ENCODE measurements around the gene EPS15.

Gene EPS15

GRCh38 chr1:51331206-51332100, 187.6 kb downstream of the EPS15 start:
- peak; percentile 75 for DNase-seq (ENCODE audit: low read depth)

DNA sequence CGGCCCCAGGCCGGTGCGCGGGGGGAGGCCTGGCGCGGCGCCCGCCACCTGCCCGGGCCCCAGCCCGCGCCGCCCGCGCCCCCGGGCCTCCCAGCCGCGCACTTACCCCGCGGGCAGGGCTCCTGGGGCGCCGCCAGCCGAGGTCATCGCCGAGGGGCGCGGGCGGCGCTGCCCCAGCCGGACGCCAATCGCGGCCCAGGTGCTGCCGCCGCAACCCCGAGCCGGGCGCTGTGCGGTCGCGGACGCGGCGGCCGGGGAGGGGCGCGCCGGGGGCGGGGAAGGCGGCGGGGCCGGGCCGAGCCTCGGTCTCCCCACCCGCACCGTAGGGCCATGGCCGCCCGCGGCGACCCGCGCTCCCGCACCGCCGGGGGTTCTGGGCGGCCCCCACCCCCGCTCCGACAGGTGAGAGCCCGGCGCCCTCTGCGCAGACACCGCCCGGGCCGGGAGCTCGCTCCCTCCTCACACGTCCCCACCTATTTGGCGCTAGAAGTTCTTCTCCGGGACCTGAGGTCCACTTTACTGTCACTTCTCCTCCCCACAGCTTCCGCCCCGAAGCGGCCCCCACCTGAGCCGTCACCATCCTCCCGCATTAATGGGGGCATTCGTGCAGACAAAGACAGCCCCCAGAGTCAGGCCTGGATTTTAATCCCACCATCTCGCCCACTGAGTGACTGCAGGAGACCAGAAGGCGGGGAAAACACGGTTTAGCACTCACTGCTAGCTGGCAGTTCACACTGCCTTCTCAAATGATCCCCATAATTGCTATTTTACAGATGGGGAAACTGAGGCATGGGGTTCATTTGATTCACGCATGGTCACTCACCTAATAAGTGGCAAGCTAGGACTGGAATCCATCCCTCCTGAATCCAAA, 188.5 kb downstream of the EPS15 start, which contains the start of gene TTC39A:
Gene TTC39A, minus strand, starts transcription at position 232 of the 871 bp plus-strand sequence. Its CDS starts 85 bp downstream, at position 147.
- DNase-seq (ENCODE audit: low read depth): no peak

DNA sequence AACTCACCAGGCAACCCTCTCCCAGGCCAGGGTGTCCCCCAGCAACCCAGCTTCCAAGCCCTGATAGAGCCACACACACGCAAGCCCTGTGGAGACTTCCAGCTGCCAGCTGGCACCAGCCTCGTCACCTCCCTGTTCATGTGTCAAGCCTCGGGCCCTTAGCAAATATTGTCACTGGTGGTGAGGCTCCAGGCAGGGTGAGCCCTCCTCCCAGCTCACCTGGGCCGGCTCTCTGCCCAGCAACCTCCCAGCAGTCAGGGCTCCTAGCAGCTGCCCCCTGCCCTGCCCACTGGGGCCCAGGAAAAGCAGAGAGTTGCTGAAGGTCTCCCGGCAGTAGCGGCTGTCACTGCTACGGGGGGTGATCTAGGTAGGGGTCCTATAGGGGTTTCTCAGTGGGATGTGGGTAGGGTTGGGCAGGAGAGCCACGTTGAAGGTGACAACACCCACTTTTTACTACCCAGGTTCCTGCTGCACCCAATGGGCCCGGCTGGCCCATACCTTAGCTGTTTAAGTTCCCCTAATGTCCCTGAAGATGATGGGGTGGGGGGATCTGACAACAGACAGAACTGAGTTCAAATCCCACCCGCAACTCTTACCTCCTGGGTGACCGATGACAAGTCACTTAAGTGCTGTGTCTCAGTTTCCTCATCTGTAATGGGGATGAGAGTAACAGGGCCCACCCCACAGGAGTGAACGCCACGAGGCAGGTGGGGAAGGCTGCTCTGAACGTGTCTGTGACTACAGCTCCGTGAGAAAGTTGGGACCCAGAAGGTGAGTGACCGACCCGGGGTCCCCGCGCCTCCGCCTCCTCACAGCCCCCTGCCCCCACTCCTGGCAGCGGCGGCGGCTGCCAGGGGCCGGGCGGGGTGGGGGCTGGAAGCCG, 189.4 kb downstream of the EPS15 start:
- DNase-seq (ENCODE audit: low read depth): no peak

GRCh38 chr1:51328926-51329325, 190.1 kb downstream of the EPS15 start:
- DNase-seq (ENCODE audit: low read depth): no peak

- DNase-seq (ENCODE audit: low read depth): peak; percentile 64
Observed at GRCh38 chr1:51328279-51328678, 190.8 kb downstream of the EPS15 start.

GRCh38 chr1:51327386-51327785, 191.7 kb downstream of the EPS15 start:
- peak; percentile 31 for DNase-seq (ENCODE audit: low read depth)

DNA sequence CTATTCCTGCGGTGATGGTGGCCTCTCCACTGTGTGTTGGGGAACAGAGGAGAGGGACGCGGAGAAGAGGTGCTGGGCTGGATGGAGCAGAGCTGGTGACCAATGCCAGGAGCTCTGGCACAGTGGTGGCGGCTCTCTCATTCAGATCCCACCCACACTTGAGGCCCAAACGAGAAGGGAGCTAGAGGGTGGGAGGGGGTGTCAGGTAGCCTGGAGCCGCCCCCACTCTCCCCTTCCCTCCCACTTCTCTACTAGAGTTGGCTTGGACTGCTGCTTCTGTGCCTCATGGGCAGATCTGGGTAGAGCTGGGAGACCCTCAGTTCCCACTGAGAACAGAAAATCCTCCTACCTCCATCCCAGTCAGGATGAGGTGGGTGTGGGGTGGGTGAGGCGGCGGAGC, 192.2 kb downstream of the EPS15 start:
- no peak for DNase-seq (ENCODE audit: low read depth)

GRCh38 chr1:51325878-51326755, 192.9 kb downstream of the EPS15 start:
- no peak for DNase-seq (ENCODE audit: low read depth)

DNA sequence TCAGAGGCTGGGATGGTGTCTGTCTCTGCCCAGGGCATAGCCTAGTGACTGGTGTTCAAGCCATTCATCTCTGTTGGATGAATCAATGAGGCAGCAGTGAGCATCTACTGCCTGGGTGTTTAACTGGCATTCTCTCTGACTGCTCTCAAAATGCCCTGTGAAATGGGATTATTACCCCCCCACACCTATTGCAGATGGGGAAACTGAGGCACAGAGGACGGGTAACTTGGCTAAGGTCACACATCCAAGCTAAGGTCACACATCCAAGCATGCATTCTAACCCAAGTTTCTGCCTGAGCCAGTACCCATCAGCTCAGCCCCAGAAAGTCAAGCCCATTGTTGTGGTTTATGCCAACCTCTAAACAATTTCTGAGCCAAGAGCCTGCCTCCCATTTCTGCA, 193.7 kb downstream of the EPS15 start:
- DNase-seq (ENCODE audit: low read depth): no peak

DNA sequence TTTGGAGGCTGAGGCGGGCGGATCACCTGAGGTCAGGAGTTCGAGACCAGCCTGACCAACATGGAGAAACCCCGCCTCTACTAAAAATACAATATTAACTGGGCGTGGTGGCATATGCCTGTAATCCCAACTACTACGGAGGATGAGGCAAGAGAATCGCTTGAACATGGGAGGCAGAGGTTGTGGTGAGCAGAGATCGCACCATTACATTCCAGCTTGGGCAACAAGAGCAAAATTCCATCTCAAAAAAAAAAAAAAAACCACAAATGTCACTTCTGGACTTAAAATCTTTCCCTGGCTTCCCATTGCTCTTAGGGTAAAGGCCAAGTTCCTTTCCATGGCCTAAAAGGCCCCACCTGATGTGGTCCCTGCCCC, 194.1 kb downstream of the EPS15 start:
- peak; percentile 30 for DNase-seq (ENCODE audit: low read depth)

DNA sequence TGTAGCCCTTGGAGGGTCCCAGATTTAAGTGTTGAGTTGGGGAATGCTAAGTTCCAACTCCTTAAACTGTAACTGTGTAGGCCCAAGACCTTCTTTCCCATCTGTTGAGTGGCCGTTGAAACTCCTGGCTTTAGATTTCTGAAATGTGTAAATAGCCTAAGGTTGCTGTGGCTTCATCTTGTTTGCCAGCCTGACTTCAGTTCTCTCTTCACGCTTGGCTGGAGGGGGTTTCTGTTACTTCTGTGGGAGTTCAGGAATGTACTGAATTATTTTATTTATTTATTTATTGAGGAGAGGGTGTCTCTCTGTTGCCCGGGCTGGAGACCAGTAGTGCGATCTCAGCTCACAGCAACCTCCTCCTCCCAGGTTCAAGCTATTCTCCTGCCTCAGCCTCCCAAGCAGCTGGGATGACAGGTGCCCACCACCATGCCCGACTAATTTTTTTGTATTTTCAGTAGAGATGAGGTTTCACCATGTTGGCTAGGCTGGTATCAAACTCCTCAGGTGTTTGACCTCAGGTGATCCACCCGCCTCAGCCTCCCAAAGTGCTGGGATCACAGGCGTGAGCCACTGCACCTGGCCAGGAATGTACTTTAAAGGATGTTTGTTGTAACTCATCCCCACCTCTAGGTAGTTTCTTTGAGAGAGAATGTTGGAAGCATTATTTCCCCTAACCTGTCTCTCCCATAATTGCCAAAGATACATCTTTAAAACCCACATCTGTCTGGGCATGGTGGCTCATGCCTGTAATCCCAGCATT, 194.6 kb downstream of the EPS15 start:
- no peak for DNase-seq (ENCODE audit: low read depth)

GRCh38 chr1:51323778-51324177, 195.3 kb downstream of the EPS15 start:
- DNase-seq (ENCODE audit: low read depth): no peak

DNA sequence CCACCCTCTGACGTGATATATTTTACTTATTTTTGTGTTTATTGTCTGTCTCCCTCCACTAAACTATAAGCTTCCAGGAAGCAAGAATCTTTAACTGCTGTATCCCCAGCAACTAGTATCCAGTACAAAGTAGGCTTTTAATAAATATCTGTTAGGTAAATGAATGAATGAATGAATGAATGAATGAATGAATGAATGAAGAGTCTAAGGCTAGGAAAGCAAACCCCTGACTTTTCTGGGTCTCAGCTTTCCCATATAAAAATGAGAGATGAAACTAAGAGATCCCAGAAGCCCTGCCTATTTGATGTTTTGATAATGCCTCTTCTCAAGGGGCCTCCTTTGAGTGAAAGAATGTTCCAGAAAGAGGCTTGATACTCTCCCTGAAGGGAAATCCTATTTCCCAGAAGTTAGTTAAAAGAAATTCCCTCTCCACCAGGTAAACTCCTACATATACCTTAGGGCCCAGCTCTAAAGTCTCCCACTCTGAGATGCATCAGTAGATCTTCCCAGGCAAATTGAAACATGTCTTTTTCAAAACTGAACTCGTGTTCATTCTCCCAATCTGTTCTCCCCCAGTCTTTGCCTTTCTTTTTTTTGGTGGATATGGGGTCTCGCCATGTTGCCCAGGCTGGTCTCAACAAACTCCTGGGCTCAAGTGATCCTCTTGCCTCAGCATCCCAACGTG, 196.5 kb downstream of the EPS15 start:
- DNase-seq (ENCODE audit: low read depth): no peak

DNA sequence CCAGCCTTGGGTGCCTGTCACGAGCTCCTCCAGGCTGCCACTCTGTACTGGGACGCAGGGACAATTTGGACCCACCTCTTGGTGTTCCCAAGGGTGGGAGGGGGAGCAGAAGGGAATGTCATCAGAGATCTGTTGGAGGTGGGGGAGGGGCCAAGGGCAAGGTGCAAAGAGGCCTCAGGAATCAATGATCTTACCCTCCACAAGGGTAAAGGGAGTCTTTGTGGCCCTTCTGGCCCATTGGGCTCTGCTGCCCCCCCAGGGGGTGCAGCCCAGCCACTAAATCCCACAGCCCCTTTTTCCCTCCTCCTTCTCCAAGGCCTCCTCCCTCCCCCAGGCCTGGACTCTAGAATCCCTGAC, 197.2 kb downstream of the EPS15 start:
- no peak for DNase-seq (ENCODE audit: low read depth)

DNA sequence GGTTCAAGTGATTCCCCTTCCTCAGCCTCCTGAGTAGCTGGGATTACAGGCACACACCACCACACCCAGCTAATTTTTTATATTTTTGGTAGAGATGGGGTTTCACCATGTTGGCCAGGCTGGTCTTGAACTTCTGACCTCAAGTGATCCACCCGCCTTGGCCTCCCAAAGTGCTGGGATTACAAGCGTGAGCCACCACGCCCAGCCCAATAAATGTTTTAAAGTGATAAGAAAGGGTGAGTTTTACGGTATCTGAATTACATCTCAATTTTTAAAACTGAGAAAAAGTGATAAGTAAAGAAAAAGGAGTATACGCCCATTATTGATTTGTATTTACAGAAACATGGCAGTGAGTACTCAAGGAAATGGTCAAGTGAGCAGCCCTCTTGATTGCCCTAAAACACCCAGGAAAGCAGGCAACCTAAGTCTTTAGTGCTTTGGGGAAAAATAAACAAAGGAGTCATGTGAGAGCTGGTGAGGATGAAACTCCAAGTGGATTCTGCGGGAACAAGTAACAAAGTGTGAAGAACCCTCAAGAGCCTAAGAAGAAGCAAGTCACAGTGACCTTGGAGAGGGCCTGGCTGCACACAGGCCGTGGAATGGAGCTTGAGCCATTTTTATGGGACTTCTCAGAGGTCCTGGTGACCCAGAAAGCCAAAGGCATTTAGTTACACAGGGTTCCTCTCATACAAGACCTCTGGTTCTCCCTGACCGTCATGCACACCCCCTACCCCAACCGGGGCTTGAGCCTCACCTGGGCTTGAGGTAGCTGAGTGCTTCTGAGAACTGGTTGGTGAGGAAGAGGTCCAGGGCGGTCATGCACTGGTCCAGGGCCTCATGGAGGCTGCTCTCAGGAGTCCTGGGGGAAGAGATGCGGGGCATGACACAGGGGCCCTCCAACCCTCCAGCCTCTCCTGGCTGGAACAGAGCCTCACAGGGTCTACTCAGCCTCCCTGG, 197.8 kb downstream of the EPS15 start:
- DNase-seq (ENCODE audit: low read depth): no peak

DNA sequence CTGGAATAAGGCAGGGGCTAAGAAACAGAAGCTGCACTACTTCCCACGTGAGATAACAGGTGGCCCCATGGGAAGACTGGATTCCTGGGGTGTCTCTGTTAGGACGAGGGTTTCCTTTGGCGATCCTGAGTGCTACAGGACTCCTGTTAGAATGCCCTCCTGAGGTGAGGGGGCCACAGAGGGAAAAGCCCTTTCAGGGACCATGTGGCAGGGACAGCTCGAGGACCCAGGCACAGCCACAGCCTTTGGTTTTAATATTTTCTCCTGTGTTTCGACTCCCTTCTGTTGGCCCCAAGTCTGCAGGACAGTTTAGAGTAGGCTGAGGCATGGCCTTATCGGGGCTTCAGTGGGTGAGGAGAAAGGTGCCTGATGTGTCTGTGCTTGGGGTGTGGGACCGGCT, 201.3 kb downstream of the EPS15 start:
- DNase-seq (ENCODE audit: low read depth): no peak

GRCh38 chr1:51316846-51317120, 202.3 kb downstream of the EPS15 start:
- no peak for DNase-seq (ENCODE audit: low read depth)

GRCh38 chr1:51316113-51316845, 202.8 kb downstream of the EPS15 start:
- no peak for DNase-seq (ENCODE audit: low read depth)

Measured in EH (cell line).